HepG2 (cell line): ENCODE results near the gene NPBWR2. TPM values are rescaled to one million over a fixed set of nuclear protein-coding genes. Genes with fewer than 3 reads are reported as not detected.

Experiments
- ARNT2 ChIP-seq: sonication (generic); formaldehyde crosslinking; IDR thresholded peaks from 2 replicates; pipeline ENCODE4 v1.8.0; 2022; ENCODE audit warnings: mild to moderate bottlenecking, low read depth, missing genetic modification reagents, moderate library complexity
- FOXP1 ChIP-seq, 2 experiments: fragments of 450-650 bp in 1 of 2; IDR thresholded peaks; 2 replicates each; pipeline ENCODE4 v1.6.1; 2017 to 2018; ENCODE audit warnings: antibody characterized with exemption in 1 of 2
- HMG20A ChIP-seq: IDR thresholded peaks from 2 replicates; pipeline ENCODE4 v1.6.1; 2016; ENCODE audit warnings: borderline replicate concordance
- IKZF1 ChIP-seq: fragments of 450-650 bp; IDR thresholded peaks from 2 replicates; pipeline ENCODE4 v1.7.1; 2016
- KAT7 ChIP-seq: IDR thresholded peaks from 2 replicates; pipeline ENCODE4 v1.6.1; 2018; ENCODE audit warnings: borderline replicate concordance, missing compliant biosample characterization
- MAX ChIP-seq: IDR thresholded peaks from 2 replicates; pipeline ENCODE4 v1.6.1; 2012; ENCODE audit warnings: inconsistent platforms
- MLXIP ChIP-seq: sonication (generic); formaldehyde crosslinking; IDR thresholded peaks from 2 replicates; pipeline ENCODE4 v1.9.0; 2021; ENCODE audit warnings: missing genetic modification reagents, borderline replicate concordance
- MYNN ChIP-seq: sonication (generic); formaldehyde crosslinking; IDR thresholded peaks from 2 replicates; pipeline ENCODE4 v1.4.0; 2020; ENCODE audit warnings: mild to moderate bottlenecking, low read depth, missing genetic modification reagents
- SP5 ChIP-seq: IDR thresholded peaks from 2 replicates; pipeline ENCODE4 v1.6.1; 2016; ENCODE audit warnings: low read depth, borderline replicate concordance
- SSRP1 ChIP-seq: IDR thresholded peaks from 2 replicates; pipeline ENCODE4 v1.6.1; 2016; ENCODE audit warnings: control low read depth
- ZBTB46 ChIP-seq: sonication (generic); formaldehyde crosslinking; IDR thresholded peaks from 2 replicates; pipeline ENCODE4 v1.4.0; 2020; ENCODE audit warnings: mild to moderate bottlenecking, missing genetic modification reagents, borderline replicate concordance
- ZFP36L2 ChIP-seq: sonication (generic); formaldehyde crosslinking; IDR thresholded peaks from 2 replicates; pipeline ENCODE4 v1.4.0; 2020; ENCODE audit warnings: missing genetic modification reagents
- ZGPAT ChIP-seq: IDR thresholded peaks from 2 replicates; pipeline ENCODE4 v1.6.1; 2016; ENCODE audit warnings: mild to moderate bottlenecking
- ZMAT3 ChIP-seq: sonication (generic); formaldehyde crosslinking; conservative IDR thresholded peaks from 2 replicates; pipeline ENCODE4 v1.7.0; 2021; ENCODE audit warnings: missing genetic modification reagents
- ZNF570 ChIP-seq: sonication (generic); formaldehyde crosslinking; IDR thresholded peaks from 2 replicates; pipeline ENCODE4 v1.4.0; 2020; ENCODE audit warnings: mild to moderate bottlenecking, missing genetic modification reagents, borderline replicate concordance
- ZNF574 ChIP-seq: sonication (generic); formaldehyde crosslinking; IDR thresholded peaks from 2 replicates; pipeline ENCODE4 v1.4.0; 2020; ENCODE audit warnings: missing genetic modification reagents
- ZNF7 ChIP-seq: IDR thresholded peaks from 2 replicates; pipeline ENCODE4 v1.6.1; 2016; ENCODE audit warnings: missing biosample characterization, missing genetic modification reagents
- ZNF713 ChIP-seq: sonication (generic); formaldehyde crosslinking; IDR thresholded peaks from 2 replicates; pipeline ENCODE4 v1.4.0; 2020; ENCODE audit warnings: mild to moderate bottlenecking, missing genetic modification reagents
- ZSCAN21 ChIP-seq: sonication (generic); formaldehyde crosslinking; IDR thresholded peaks from 2 replicates; pipeline ENCODE4 v1.8.0; 2022; ENCODE audit warnings: mild to moderate bottlenecking, missing genetic modification reagents, moderate library complexity, borderline replicate concordance
- polyA plus RNA-seq, 8 experiments: library from polyadenylated mRNA; depleted of rRNA in 3 of 8; stranded (reverse) in 7 of 8; unstranded in 1 of 8; fragments of >200 nt; fragmentation: Illumina TruSeq in 4 of 8; extraction: Trizol in 4 of 8; gene quantifications; 2 replicates each; pipeline versions ENCODE4 v1.2.1 to v1.2.3, GENCODE V29; 2011 to 2016; ENCODE audit warnings: low read depth in 4 of 8, missing spikeins in 1 of 8, mixed read lengths in 1 of 8; ENCODE audit not compliant: insufficient read depth in 1 of 8
- total RNA-seq, 5 experiments: library from RNA; depleted of rRNA; stranded (reverse); fragments of >200 nt; fragmentation: Illumina TruSeq; extraction: Trizol; gene quantifications; 2 replicates each; pipeline ENCODE4 v1.2.3, GENCODE V29; 2016; ENCODE audit warnings: low read depth in 1 of 5

The NPBWR2 gene
- total and polyA plus RNA-seq, 2 of the 13 experiments (the other 11 are each of a cell fraction or from before 2014, with no cell fraction given), result not detected

GRCh38 chr20:64079273-64080012 is 27.9 kb downstream of the NPBWR2 start, which contains the start of gene RGS19 (continued):
- no peak for TF ChIP-seq MYNN (CRISPR knock-in tag)
- TF ChIP-seq ZGPAT, result peak; percentile 86
- TF ChIP-seq IKZF1, result no peak
- TF ChIP-seq ZNF7 (CRISPR knock-in tag), result no peak
- TF ChIP-seq ZNF713 (CRISPR knock-in tag), result peak; percentile 74; the same call in 1 of the 2 replicates
- peak; percentile 68; the same call in 1 of the 2 replicates for TF ChIP-seq ZMAT3 (CRISPR knock-in tag)
- peak; percentile 36 for TF ChIP-seq SP5 (CRISPR knock-in tag)
- TF ChIP-seq ZSCAN21 (CRISPR knock-in tag), result no peak
- no peak for TF ChIP-seq HMG20A
- peak; percentile 29; the same call in 1 of the 2 replicates for TF ChIP-seq KAT7
- peak; percentile 32; the same call in 1 of the 2 replicates for TF ChIP-seq MAX
- TF ChIP-seq ZNF574 (CRISPR knock-in tag), result 0 out of 2 replicates have a peak, but pooled peaks have one; percentile 22
- TF ChIP-seq ZNF570 (CRISPR knock-in tag), result no peak
- no peak for TF ChIP-seq ZFP36L2
- TF ChIP-seq MLXIP, result no peak
- peak; percentile 59; the same call in 1 of the 2 replicates for TF ChIP-seq SSRP1 (CRISPR knock-in tag)
- no peak for TF ChIP-seq ZBTB46
- 0 out of 2 replicates have a peak, but pooled peaks have one; percentile 12 for TF ChIP-seq ARNT2 (CRISPR knock-in tag)
- TF ChIP-seq FOXP1 (IDR thresholded peaks at IDR 0.05), result no peak
- no peak for TF ChIP-seq FOXP1 (CRISPR knock-in tag; IDR thresholded peaks at IDR 0.05)
